ENCODE measurements around the gene C1QL1.

C1QL1 gene

GRCh38 chr17:44942456-44942855 is 25.6 kb downstream of the C1QL1 start:
- no peak for DNase-seq
- H3K4me1 ChIP-seq (ENCODE audit: control insufficient read depth, insufficient read depth, low read length, poor library complexity, severe bottlenecking), result peaks cover 8% of the 10 kb centered on the region
- H3K27ac ChIP-seq (ENCODE audit: insufficient read depth, low read length, poor library complexity, severe bottlenecking), result no peak overlapping the region
- no peaks in the 10 kb centered on the region for H3K36me3 ChIP-seq (ENCODE audit: control insufficient read depth, insufficient read depth, low read length)
- H3K27me3 ChIP-seq (replicated peaks; ENCODE audit: control insufficient read depth, insufficient read depth, low read length, poor library complexity, severe bottlenecking), result no peaks in the 10 kb centered on the region
- no peaks in the 10 kb centered on the region for H3K9me3 ChIP-seq (ENCODE audit: control insufficient read depth, low read length)
- no peak overlapping the region for H3K4me3 ChIP-seq (ENCODE audit: insufficient read depth, low read depth, low read length, poor library complexity, severe bottlenecking)

DNA sequence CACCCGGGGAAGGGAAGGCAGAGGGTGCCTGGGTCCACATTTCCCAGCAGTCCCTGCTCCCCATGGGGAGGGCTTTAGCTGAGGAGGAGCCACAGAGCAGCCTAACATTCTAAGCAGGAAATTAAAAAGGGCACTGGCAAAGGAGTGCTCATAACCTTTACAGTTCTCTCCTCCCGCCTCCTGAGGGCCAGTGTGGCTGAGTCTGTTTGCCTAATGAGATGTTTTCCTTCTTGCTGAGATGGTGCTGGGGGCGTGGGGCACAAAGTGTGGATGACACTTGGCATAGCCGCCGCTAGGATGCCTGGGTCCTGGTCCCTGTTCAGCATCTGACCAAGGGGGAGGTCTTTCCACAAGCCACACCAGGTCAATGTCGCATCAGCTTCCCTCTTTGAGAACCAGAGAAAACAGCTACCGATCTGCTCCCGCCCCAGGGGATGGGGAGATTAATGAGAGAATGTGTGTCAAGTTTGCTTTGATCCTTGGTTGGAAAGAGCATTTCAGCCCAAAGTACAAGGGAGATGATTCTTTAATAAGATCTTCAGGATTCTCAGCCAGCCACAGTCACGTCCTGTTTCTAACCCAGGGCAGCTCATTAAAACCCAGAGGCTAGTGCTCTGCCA is 26.3 kb downstream of the C1QL1 start:
- Histone ChIP-seq H3K4me3 (ENCODE audit: insufficient read depth, low read depth, low read length, poor library complexity, severe bottlenecking) (no peak overlapping the region), H3K4me1 (ENCODE audit: control insufficient read depth, insufficient read depth, low read length, poor library complexity, severe bottlenecking) (peaks cover 1% of the 10 kb centered on the region), H3K9me3 (ENCODE audit: control insufficient read depth, low read length) (no peaks in the 10 kb centered on the region), H3K27ac (ENCODE audit: insufficient read depth, low read length, poor library complexity, severe bottlenecking) (no peak overlapping the region), H3K36me3 (ENCODE audit: control insufficient read depth, insufficient read depth, low read length) (no peaks in the 10 kb centered on the region), H3K27me3 (replicated peaks; ENCODE audit: control insufficient read depth, insufficient read depth, low read length, poor library complexity, severe bottlenecking) (no peaks in the 10 kb centered on the region)
- no peak for DNase-seq

DNA sequence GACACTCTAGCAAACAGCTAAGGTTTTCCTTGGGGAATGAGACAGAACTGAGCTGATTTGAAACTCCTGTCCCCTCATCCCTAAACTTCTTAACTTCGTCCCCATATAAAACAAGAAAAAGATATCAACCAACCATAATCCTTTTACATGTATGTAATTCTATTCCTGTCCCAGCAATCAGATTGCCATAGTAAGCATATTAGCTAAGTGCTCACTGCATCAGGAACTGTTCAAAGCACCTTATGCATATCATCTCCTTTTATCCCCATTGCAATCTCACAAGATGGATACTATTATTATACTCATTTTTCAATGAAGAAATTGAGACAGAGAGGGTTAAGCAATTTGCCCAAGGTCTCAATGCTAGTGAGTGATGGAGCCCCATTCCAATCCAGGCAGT is 27.3 kb downstream of the C1QL1 start:
- Histone ChIP-seq H3K4me1 (ENCODE audit: control insufficient read depth, insufficient read depth, low read length, poor library complexity, severe bottlenecking) (no peaks in the 10 kb centered on the region), H3K27me3 (replicated peaks; ENCODE audit: control insufficient read depth, insufficient read depth, low read length, poor library complexity, severe bottlenecking) (no peaks in the 10 kb centered on the region), H3K4me3 (ENCODE audit: insufficient read depth, low read depth, low read length, poor library complexity, severe bottlenecking) (no peak overlapping the region), H3K9me3 (ENCODE audit: control insufficient read depth, low read length) (no peaks in the 10 kb centered on the region), H3K27ac (ENCODE audit: insufficient read depth, low read length, poor library complexity, severe bottlenecking) (no peak overlapping the region), H3K36me3 (ENCODE audit: control insufficient read depth, insufficient read depth, low read length) (no peaks in the 10 kb centered on the region)
- no peak for DNase-seq

DNA sequence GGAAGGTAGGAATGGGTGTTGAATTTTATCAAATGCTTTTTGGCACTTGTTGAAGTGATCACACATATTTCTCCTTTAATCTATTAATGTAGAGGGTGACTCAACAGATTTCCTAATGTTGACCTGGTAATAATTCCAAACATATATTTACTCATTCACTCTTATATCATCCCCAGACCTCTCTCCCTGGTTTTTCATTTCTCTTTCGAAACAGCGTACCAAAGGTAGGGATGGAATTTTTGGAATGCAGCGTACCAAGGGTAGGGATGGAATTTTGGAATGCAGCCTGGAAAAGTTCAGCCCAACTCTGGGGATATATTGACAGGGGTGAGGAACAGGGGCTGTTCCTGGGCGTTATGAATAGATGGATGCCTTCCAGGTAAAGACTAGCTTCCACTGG is 27.8 kb downstream of the C1QL1 start:
- Histone ChIP-seq H3K4me3 (ENCODE audit: insufficient read depth, low read depth, low read length, poor library complexity, severe bottlenecking) (no peak overlapping the region), H3K36me3 (ENCODE audit: control insufficient read depth, insufficient read depth, low read length) (no peaks in the 10 kb centered on the region), H3K27me3 (replicated peaks; ENCODE audit: control insufficient read depth, insufficient read depth, low read length, poor library complexity, severe bottlenecking) (no peaks in the 10 kb centered on the region), H3K27ac (ENCODE audit: insufficient read depth, low read length, poor library complexity, severe bottlenecking) (no peak overlapping the region), H3K9me3 (ENCODE audit: control insufficient read depth, low read length) (no peaks in the 10 kb centered on the region), H3K4me1 (ENCODE audit: control insufficient read depth, insufficient read depth, low read length, poor library complexity, severe bottlenecking) (no peaks in the 10 kb centered on the region)
- no peak for DNase-seq

DNA sequence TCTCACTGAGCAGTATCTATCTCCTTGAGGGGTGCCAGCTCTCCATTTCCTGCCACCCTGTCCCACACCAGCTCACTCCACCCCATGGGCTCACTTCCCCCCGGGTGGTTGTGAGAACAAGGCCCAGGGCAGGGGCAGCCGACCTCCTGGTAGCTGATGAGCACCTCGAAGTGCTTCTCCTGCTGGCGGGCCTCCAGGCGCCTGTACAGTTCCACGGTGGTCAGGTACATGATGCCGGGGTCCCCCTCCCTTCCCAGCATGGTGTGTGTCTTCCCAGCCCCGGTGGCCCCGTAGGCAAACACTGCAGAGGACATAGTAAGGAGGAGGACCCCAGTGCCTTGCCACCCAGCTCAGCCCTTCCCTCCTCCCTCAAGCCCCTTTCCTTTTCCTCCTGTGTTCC is 33.0 kb downstream of the C1QL1 start:
- no peaks in the 10 kb centered on the region for H3K4me1 ChIP-seq (ENCODE audit: control insufficient read depth, insufficient read depth, low read length, poor library complexity, severe bottlenecking)
- H3K36me3 ChIP-seq (ENCODE audit: control insufficient read depth, insufficient read depth, low read length), result no peaks in the 10 kb centered on the region
- no peaks in the 10 kb centered on the region for H3K27me3 ChIP-seq (replicated peaks; ENCODE audit: control insufficient read depth, insufficient read depth, low read length, poor library complexity, severe bottlenecking)
- DNase-seq, result no peak
- H3K9me3 ChIP-seq (ENCODE audit: control insufficient read depth, low read length), result no peaks in the 10 kb centered on the region
- H3K27ac ChIP-seq (ENCODE audit: insufficient read depth, low read length, poor library complexity, severe bottlenecking), result no peak overlapping the region
- H3K4me3 ChIP-seq (ENCODE audit: insufficient read depth, low read depth, low read length, poor library complexity, severe bottlenecking), result no peak overlapping the region

DNA sequence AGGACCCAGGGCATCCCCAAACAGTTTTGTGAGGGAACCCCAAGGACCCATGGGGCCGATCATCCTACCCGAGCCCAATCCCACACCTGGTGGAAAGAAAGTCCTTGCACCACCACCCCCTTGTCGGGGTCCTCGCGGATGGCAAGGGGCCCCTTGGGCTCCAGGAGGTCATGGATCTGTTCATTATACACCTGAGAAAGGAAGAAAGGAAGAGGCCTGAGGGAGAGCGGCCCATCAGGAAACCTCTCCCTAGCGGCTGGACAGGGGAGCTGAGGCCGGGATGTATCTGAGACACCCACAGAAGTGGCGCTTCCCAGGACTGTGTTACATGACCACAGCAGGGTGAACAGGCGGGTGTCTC is 33.4 kb downstream of the C1QL1 start:
- Histone ChIP-seq H3K4me3 (ENCODE audit: insufficient read depth, low read depth, low read length, poor library complexity, severe bottlenecking) (no peak overlapping the region), H3K36me3 (ENCODE audit: control insufficient read depth, insufficient read depth, low read length) (no peaks in the 10 kb centered on the region), H3K27me3 (replicated peaks; ENCODE audit: control insufficient read depth, insufficient read depth, low read length, poor library complexity, severe bottlenecking) (no peaks in the 10 kb centered on the region), H3K9me3 (ENCODE audit: control insufficient read depth, low read length) (no peaks in the 10 kb centered on the region), H3K27ac (ENCODE audit: insufficient read depth, low read length, poor library complexity, severe bottlenecking) (no peak overlapping the region), H3K4me1 (ENCODE audit: control insufficient read depth, insufficient read depth, low read length, poor library complexity, severe bottlenecking) (no peaks in the 10 kb centered on the region)
- DNase-seq, result no peak

- Histone ChIP-seq H3K27me3 (replicated peaks; ENCODE audit: control insufficient read depth, insufficient read depth, low read length, poor library complexity, severe bottlenecking) (no peaks in the 10 kb centered on the region), H3K4me3 (ENCODE audit: insufficient read depth, low read depth, low read length, poor library complexity, severe bottlenecking) (no peak overlapping the region), H3K9me3 (ENCODE audit: control insufficient read depth, low read length) (no peaks in the 10 kb centered on the region), H3K27ac (ENCODE audit: insufficient read depth, low read length, poor library complexity, severe bottlenecking) (no peak overlapping the region), H3K4me1 (ENCODE audit: control insufficient read depth, insufficient read depth, low read length, poor library complexity, severe bottlenecking) (no peaks in the 10 kb centered on the region), H3K36me3 (ENCODE audit: control insufficient read depth, insufficient read depth, low read length) (no peaks in the 10 kb centered on the region)
- no peak for DNase-seq
Observed at GRCh38 chr17:44933824-44934744, 34.0 kb downstream of the C1QL1 start.

DNA sequence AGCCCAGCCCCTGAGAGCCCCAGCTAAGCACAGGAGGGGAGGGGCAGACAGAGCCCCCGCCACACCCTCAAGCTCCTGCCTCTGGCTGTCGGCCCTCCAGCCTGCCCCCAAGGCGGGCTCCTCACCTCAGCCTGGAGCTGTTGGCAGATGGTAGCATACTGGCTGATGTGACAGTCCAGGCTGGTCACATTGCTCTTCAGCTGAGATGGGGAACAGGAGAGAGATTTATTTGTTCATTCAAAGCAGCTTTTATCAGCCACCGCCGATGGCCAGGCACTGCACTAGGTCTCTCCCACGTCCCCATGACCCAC is 35.4 kb downstream of the C1QL1 start:
- no peak for DNase-seq
- no peak overlapping the region for H3K4me3 ChIP-seq (ENCODE audit: insufficient read depth, low read depth, low read length, poor library complexity, severe bottlenecking)
- no peaks in the 10 kb centered on the region for H3K36me3 ChIP-seq (ENCODE audit: control insufficient read depth, insufficient read depth, low read length)
- no peaks in the 10 kb centered on the region for H3K4me1 ChIP-seq (ENCODE audit: control insufficient read depth, insufficient read depth, low read length, poor library complexity, severe bottlenecking)
- H3K27ac ChIP-seq (ENCODE audit: insufficient read depth, low read length, poor library complexity, severe bottlenecking), result no peak overlapping the region
- H3K27me3 ChIP-seq (replicated peaks; ENCODE audit: control insufficient read depth, insufficient read depth, low read length, poor library complexity, severe bottlenecking), result no peaks in the 10 kb centered on the region
- H3K9me3 ChIP-seq (ENCODE audit: control insufficient read depth, low read length), result no peaks in the 10 kb centered on the region

DNA sequence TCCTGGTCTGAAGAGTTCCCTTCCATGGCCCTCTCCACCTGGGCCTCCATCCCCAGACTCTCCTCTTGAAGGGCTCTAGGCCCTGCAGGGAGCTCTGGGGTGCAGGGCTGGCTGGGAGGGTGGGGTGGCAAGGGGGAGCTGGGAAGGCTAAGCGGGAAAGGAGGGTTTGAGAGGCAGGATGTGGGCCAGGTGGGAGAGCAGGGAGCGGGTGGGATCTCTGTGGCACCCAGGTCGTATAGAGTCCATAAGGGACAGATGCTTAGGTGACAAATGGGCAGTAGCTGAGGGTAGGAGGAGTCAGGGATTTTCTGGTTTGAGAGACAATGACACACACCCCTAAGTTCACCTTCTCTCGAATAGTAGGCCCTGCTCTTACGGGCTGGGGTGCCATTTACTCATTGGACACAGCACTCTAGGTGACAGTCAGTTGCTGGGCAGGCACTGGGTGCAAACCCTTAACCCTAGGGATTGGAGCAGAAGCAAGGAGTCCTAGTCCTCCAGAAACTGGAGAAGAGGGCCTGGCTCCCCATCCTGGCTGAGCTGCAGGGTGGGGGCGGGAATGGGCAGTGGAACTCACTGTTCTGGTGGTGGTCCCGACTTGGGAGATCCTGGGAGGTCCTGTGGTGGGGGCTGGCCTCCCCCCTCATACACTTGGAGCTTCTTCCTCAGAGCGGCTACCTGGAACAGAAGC is 35.9 kb downstream of the C1QL1 start:
- H3K36me3 ChIP-seq (ENCODE audit: control insufficient read depth, insufficient read depth, low read length), result no peaks in the 10 kb centered on the region
- DNase-seq, result no peak
- H3K4me1 ChIP-seq (ENCODE audit: control insufficient read depth, insufficient read depth, low read length, poor library complexity, severe bottlenecking), result no peaks in the 10 kb centered on the region
- no peak overlapping the region for H3K4me3 ChIP-seq (ENCODE audit: insufficient read depth, low read depth, low read length, poor library complexity, severe bottlenecking)
- H3K9me3 ChIP-seq (ENCODE audit: control insufficient read depth, low read length), result no peaks in the 10 kb centered on the region
- no peak overlapping the region for H3K27ac ChIP-seq (ENCODE audit: insufficient read depth, low read length, poor library complexity, severe bottlenecking)
- no peaks in the 10 kb centered on the region for H3K27me3 ChIP-seq (replicated peaks; ENCODE audit: control insufficient read depth, insufficient read depth, low read length, poor library complexity, severe bottlenecking)

DNA sequence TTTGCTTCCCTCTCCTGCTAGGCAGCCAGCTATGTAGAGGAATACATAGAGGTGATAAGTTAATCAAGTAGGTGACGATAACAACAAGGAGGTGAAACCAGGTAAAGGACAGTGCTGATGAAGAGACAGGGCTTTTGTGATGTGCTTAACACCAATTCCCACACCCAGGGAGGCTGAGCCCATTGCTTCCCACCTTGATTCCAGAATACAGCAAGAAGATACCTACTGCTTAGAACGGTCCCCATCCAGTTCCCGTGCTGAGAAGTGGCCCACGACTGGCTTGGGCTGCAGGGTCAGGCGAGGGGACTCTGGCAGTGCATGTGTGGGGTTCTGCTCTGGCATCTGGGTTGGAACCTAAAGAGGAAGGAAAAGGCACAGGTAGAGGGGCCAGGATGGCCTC is 36.7 kb downstream of the C1QL1 start:
- Histone ChIP-seq H3K27me3 (replicated peaks; ENCODE audit: control insufficient read depth, insufficient read depth, low read length, poor library complexity, severe bottlenecking) (no peaks in the 10 kb centered on the region), H3K4me1 (ENCODE audit: control insufficient read depth, insufficient read depth, low read length, poor library complexity, severe bottlenecking) (no peaks in the 10 kb centered on the region), H3K27ac (ENCODE audit: insufficient read depth, low read length, poor library complexity, severe bottlenecking) (no peak overlapping the region), H3K36me3 (ENCODE audit: control insufficient read depth, insufficient read depth, low read length) (no peaks in the 10 kb centered on the region), H3K9me3 (ENCODE audit: control insufficient read depth, low read length) (no peaks in the 10 kb centered on the region), H3K4me3 (ENCODE audit: insufficient read depth, low read depth, low read length, poor library complexity, severe bottlenecking) (no peak overlapping the region)
- no peak for DNase-seq

Data from effector memory CD4-positive, alpha-beta T cell (primary cell).